NB4 (cell line): ENCODE data around the gene PRKCSH.

Source experiments
- CTCF ChIP-seq: IDR thresholded peaks from one replicate; pipeline ENCODE4 v1.5.1; 2012; ENCODE audit warnings: low read depth, low read length
- POLR2A ChIP-seq: IDR thresholded peaks from 2 replicates; pipeline ENCODE4 v1.6.1; 2011; ENCODE audit warnings: mild to moderate bottlenecking; ENCODE audit not compliant: insufficient read length; ENCODE audit errors: extremely low read depth

GRCh38 chr19:11418094-11418548 is 17.3 kb upstream of the PRKCSH start:
- TF ChIP-seq POLR2A: no peak
- no peak for TF ChIP-seq CTCF
